GM12878 (cell line): Measurements from ENCODE around the gene EDNRB.

Experiments used
- ESRRA ChIP-seq: IDR thresholded peaks from 2 replicates; pipeline ENCODE4 v1.6.1; 2012; ENCODE audit warnings: mild to moderate bottlenecking, low read length, improper control_type of control experiment
- ETV6 ChIP-seq, 2 experiments: fragments of 450-650 bp in 1 of 2; IDR thresholded peaks in 1 of 2; conservative IDR thresholded peaks in 1 of 2; 2 replicates each; pipeline ENCODE4 v1.6.1; 2014; ENCODE audit warnings: antibody characterized with exemption in 1 of 2, borderline replicate concordance in 1 of 2, low read depth in 1 of 2, mild to moderate bottlenecking in 1 of 2, moderate library complexity in 1 of 2
- IKZF1 ChIP-seq: fragments of 450-650 bp; conservative IDR thresholded peaks from 2 replicates; pipeline ENCODE4 v1.6.1; 2017; ENCODE audit warnings: antibody characterized with exemption, mild to moderate bottlenecking
- MTA3 ChIP-seq: IDR thresholded peaks from 2 replicates; pipeline ENCODE4 v1.6.1; 2012; ENCODE audit warnings: low read length, inconsistent platforms, borderline replicate concordance
- NFIC ChIP-seq: IDR thresholded peaks from 2 replicates; pipeline ENCODE4 v1.6.1; 2012; ENCODE audit warnings: low read depth, mild to moderate bottlenecking, inconsistent platforms, low read length, moderate library complexity
- NR2F1 ChIP-seq: fragments of 450-650 bp; conservative IDR thresholded peaks from 2 replicates; pipeline ENCODE4 v1.6.1; 2017; ENCODE audit warnings: mild to moderate bottlenecking
- NRF1 ChIP-seq: conservative IDR thresholded peaks from 2 replicates; pipeline ENCODE4 v1.6.1; 2011; ENCODE audit warnings: mild to moderate bottlenecking, low read depth, low read length, improper control_type of control experiment
- POLR2A ChIP-seq: IDR thresholded peaks from 2 replicates; pipeline ENCODE4 v1.6.1; 2011; ENCODE audit warnings: low read depth, mild to moderate bottlenecking, low read length
- SIN3A ChIP-seq: IDR thresholded peaks from 2 replicates; pipeline ENCODE4 v1.6.1; 2012; ENCODE audit warnings: low read depth, low read length, improper control_type of control experiment
- STAT3 ChIP-seq: IDR thresholded peaks from 2 replicates; pipeline ENCODE4 v1.6.1; 2011; ENCODE audit warnings: low read depth, low read length, improper control_type of control experiment
- TF ChIP-seq, protein P1 (sequence below), 3 experiments: IDR thresholded peaks in 2 of 3; conservative IDR thresholded peaks in 1 of 3; 2 replicates each; pipeline ENCODE4 v1.5.1; 2011; ENCODE audit warnings: low read depth in 3 of 3, low read length in 3 of 3, mild to moderate bottlenecking in 3 of 3, control low read depth in 2 of 3, moderate library complexity in 2 of 3, inconsistent platforms in 1 of 3, mixed read lengths in 1 of 3; ENCODE audit not compliant: control insufficient read depth in 2 of 3, insufficient read depth in 1 of 3; ENCODE audit errors: extremely low read depth in 1 of 3
- TF ChIP-seq, protein P2 (sequence below): IDR thresholded peaks from 2 replicates; pipeline ENCODE4 v1.6.1; 2012; ENCODE audit warnings: low read depth, low read length, improper control_type of control experiment

- TF ChIP-seq NRF1 (no peak), POLR2A (no peak), NR2F1 (no peak), IKZF1 (no peak), STAT3 (no peak), NFIC (no peak), SIN3A (no peak), MTA3 (no peak), ESRRA (no peak), ETV6 (conservative IDR thresholded peaks at IDR 0.05 in 1 of 2, IDR thresholded peaks at IDR 0.05 in 1 of 2; ENCODE audit: borderline replicate concordance in 1 of 2, low read depth in 1 of 2) (no peak)
- TF ChIP-seq, protein P1, sequence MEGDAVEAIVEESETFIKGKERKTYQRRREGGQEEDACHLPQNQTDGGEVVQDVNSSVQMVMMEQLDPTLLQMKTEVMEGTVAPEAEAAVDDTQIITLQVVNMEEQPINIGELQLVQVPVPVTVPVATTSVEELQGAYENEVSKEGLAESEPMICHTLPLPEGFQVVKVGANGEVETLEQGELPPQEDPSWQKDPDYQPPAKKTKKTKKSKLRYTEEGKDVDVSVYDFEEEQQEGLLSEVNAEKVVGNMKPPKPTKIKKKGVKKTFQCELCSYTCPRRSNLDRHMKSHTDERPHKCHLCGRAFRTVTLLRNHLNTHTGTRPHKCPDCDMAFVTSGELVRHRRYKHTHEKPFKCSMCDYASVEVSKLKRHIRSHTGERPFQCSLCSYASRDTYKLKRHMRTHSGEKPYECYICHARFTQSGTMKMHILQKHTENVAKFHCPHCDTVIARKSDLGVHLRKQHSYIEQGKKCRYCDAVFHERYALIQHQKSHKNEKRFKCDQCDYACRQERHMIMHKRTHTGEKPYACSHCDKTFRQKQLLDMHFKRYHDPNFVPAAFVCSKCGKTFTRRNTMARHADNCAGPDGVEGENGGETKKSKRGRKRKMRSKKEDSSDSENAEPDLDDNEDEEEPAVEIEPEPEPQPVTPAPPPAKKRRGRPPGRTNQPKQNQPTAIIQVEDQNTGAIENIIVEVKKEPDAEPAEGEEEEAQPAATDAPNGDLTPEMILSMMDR (IDR thresholded peaks at IDR 0.05 in 2 of 3, conservative IDR thresholded peaks at IDR 0.05 in 1 of 3; ENCODE audit: control insufficient read depth in 2 of 3, extremely low read depth in 1 of 3, insufficient read depth in 1 of 3, low read depth in 3 of 3, low read length in 3 of 3): no peak
- TF ChIP-seq, protein P2, sequence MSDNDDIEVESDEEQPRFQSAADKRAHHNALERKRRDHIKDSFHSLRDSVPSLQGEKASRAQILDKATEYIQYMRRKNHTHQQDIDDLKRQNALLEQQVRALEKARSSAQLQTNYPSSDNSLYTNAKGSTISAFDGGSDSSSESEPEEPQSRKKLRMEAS: no peak
Observed at GRCh38 chr13:77892491-77892890, 26.1 kb downstream of the EDNRB start.
